Measurements from ENCODE around the gene ALDH16A1. TPM values are rescaled to one million over a fixed set of nuclear protein-coding genes. Genes with fewer than 3 reads are reported as not detected.

The ALDH16A1 gene
- total and polyA plus RNA-seq, 2 of the 4 experiments (the other 2 are of a cell fraction) = 10.4 to 12.9 TPM

DNA sequence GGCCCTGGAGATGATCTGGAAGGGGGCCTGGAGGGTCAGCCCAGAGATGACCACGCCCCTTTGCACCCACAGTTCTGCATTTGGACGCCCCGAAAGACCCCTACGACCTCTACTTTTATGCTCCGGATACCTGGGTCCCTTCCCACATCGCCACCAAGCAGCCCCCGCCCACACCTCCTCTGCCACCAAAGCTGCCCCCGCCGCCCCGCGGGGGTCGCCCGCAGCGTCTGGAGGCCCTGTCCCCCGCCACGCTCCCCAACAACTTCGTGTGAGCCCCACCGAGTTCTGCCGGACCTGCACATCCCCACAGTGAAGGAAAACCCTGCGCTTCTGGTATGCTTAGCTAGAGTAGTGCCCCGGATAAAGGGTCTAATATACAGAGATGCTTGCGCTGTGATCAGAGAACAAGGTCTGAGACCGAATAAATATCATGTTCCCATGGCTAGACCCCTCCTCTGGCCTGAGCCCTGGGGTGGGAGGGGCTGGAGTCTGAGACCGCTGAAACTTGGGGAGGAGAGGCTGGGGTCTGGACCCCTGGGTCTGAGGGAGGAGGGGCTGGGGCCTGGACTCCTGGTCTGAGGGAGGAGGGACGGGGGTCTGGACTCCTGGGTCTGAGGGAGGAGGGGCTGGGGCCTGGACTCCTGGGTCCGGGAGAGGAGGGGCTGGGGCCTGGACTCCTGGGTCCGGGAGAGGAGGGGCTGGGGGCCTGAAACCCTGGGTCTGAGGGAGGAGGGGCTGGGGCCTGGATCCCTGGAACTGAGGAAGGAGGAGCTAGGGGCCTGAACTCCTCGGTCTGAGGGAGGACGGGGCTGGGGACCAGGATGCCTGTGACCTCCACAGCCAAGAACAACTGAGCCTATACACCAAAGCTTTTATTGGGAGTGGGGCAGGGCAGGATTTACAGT lies 24.2 kb upstream of the ALDH16A1 start:
- 5% methylated on average over 6 of the region's 29 CpGs; no CpG with 5 or more reads in 1 of the 2 experiments for WGBS, 2 experiments (ENCODE audit: extremely low coverage in 2 of 2, insufficient read length in 1 of 2)
- no peak overlapping the region for H3K4me2 ChIP-seq (ENCODE audit: low read depth, low read length)
- no peak overlapping the region for H2BK20ac ChIP-seq (ENCODE audit: low read depth, low read length)
- H3K9me1 ChIP-seq (ENCODE audit: insufficient read depth, low read length) = no peaks in the 10 kb centered on the region
- ATAC-seq (ENCODE audit: low read depth) (no peak), DNase-seq (no peak)
- dilution Hi-C loops (cut with HindIII; ENCODE audit: low sequenced_read_pairs, unreplicated experiment) (no loop called here), intact Hi-C loops (cut with micrococcal nuclease) (no loop called here), in situ Hi-C loops (cut with MboI; ENCODE audit: low sequenced_read_pairs) (no loop called here)
- H4K5ac ChIP-seq (ENCODE audit: low read depth, low read length) = no peak overlapping the region
- H3K9me3 ChIP-seq (ENCODE audit: control insufficient read depth, insufficient read depth, low read length) = peaks cover 17% of the 10 kb centered on the region
- H3K27ac ChIP-seq (ENCODE audit: insufficient read depth, low read length) = no peak overlapping the region
- POLR2A ChIA-PET (ENCODE audit: unreplicated experiment) = no interaction called here
- no peak overlapping the region for H4K91ac ChIP-seq (ENCODE audit: insufficient read depth, low read depth, low read length)
- H3K4me1 ChIP-seq (ENCODE audit: control insufficient read depth, insufficient read depth, low read length) = no peaks in the 10 kb centered on the region
- no peak overlapping the region for H2AFZ ChIP-seq (replicated peaks; ENCODE audit: low read length, poor library complexity)
- H3K14ac ChIP-seq (replicated peaks; ENCODE audit: low read depth, low read length) = no peak overlapping the region
- no peak overlapping the region for H2AK9ac ChIP-seq (replicated peaks; ENCODE audit: low read depth, low read length, poor library complexity)
- H3K79me1 ChIP-seq (ENCODE audit: low read depth in 1 of 2, low read length in 2 of 2) = no peaks in the 10 kb centered on the region
- H3K4ac ChIP-seq (ENCODE audit: low read depth, low read length) = no peak overlapping the region
- no peak overlapping the region for H2AK5ac ChIP-seq (ENCODE audit: low read depth, low read length)
- no peaks in the 10 kb centered on the region for H4K20me1 ChIP-seq (ENCODE audit: insufficient read depth, low read length)
- no peak overlapping the region for H2BK5ac ChIP-seq (ENCODE audit: low read depth, low read length, poor library complexity, severe bottlenecking)
- H3K18ac ChIP-seq (ENCODE audit: low read depth, low read length) = no peak overlapping the region
- CTCF ChIA-PET = no interaction called here
- peaks cover 94% of the 10 kb centered on the region for H3K27me3 ChIP-seq (ENCODE audit: control insufficient read depth, insufficient read depth, low read length)
- no peak overlapping the region for H3K56ac ChIP-seq (ENCODE audit: extremely low read depth, insufficient read depth, low read length)
- no peak overlapping the region for H2BK15ac ChIP-seq (ENCODE audit: low read depth, low read length)
- H3K23ac ChIP-seq (ENCODE audit: low read depth, low read length) = no peak overlapping the region
- H3K4me3 ChIP-seq (ENCODE audit: insufficient read depth, low read depth, low read length) = no peak overlapping the region
- H3K36me3 ChIP-seq (ENCODE audit: control insufficient read depth, insufficient read depth, low read length) = no peaks in the 10 kb centered on the region
- no peak overlapping the region for H3K9ac ChIP-seq (ENCODE audit: low read depth, low read length)
- H2BK120ac ChIP-seq (ENCODE audit: low read depth, low read length) = no peak overlapping the region
- no TSS peak for BruUV-seq (replicated peaks)
- TF ChIP-seq NFE2L2 (IDR thresholded peaks at IDR 0.05; ENCODE audit: low read depth, low read length) = no peak
- no peak for TF ChIP-seq BHLHE40 (IDR thresholded peaks at IDR 0.05; ENCODE audit: low read depth, low read length)
- TF ChIP-seq CHD1 (IDR thresholded peaks at IDR 0.05; ENCODE audit: low read depth, low read length) = no peak
- TF ChIP-seq, protein P1, sequence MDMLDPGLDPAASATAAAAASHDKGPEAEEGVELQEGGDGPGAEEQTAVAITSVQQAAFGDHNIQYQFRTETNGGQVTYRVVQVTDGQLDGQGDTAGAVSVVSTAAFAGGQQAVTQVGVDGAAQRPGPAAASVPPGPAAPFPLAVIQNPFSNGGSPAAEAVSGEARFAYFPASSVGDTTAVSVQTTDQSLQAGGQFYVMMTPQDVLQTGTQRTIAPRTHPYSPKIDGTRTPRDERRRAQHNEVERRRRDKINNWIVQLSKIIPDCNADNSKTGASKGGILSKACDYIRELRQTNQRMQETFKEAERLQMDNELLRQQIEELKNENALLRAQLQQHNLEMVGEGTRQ (IDR thresholded peaks at IDR 0.05; ENCODE audit: low read depth, low read length) = no peak
- no peak for TF ChIP-seq POLR2A (IDR thresholded peaks at IDR 0.05; ENCODE audit: low read depth, low read length)
- no peak for TF ChIP-seq FOS (IDR thresholded peaks at IDR 0.05; ENCODE audit: low read depth, low read length)
- TF ChIP-seq MAFK (IDR thresholded peaks at IDR 0.05; ENCODE audit: low read depth, low read length) = no peak
- TF ChIP-seq RCOR1 (IDR thresholded peaks at IDR 0.05; ENCODE audit: insufficient replicate concordance, low read length) = no peak
- TF ChIP-seq SMC3 (IDR thresholded peaks at IDR 0.05; ENCODE audit: low read depth, low read length) = no peak
- H4K8ac ChIP-seq (ENCODE audit: low read depth in 2 of 2, low read length in 2 of 2) = no peak overlapping the region

Measured in IMR-90 (cell line).